ENCODE results near the gene TRPC3.

Gene TRPC3

DNA sequence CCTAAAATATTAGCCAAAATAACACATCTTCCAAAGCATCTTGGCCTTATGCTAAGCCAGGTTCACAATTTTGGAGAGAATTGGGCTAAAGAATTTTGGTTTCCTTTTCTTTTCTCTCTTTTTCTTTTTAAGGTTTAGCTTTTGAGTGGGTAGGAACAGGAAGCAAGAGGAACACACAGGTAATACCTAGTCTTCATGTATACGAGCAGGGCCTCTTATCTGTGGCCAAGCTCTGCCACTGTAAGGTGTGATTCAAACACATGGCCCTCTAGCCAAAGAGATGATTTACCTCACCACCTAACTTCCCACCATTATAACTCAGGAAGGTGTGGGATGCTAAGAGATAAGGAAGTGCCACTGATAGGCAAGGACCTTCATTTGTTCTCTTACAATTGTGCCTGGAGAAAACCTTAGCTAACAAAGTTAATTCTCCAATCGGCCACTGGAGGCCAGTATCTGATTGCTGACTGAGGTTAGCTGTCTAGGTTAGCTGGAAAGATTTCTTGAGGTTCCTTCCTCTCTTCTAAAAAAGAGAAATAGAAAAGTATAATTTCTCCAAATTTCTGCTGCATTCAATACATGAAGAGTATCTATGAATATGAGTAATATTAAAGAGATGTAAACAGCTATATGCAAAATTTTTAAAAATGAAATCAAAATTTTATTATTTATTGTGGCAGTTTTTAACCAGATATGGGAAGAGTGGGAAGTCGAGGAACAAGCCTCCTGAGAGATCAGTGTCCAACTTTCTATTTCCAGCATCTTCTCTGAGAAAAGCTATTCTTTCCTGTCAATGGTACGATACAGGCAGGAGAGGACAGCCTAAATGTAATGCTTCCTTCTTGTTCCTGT, 51.5 kb downstream of the TRPC3 start:
- DNase-seq (ENCODE audit: low read depth): peak; percentile 77
- H3K4me3 ChIP-seq (ENCODE audit: low read depth, low read length): no peak overlapping the region
- TF ChIP-seq, protein P1, sequence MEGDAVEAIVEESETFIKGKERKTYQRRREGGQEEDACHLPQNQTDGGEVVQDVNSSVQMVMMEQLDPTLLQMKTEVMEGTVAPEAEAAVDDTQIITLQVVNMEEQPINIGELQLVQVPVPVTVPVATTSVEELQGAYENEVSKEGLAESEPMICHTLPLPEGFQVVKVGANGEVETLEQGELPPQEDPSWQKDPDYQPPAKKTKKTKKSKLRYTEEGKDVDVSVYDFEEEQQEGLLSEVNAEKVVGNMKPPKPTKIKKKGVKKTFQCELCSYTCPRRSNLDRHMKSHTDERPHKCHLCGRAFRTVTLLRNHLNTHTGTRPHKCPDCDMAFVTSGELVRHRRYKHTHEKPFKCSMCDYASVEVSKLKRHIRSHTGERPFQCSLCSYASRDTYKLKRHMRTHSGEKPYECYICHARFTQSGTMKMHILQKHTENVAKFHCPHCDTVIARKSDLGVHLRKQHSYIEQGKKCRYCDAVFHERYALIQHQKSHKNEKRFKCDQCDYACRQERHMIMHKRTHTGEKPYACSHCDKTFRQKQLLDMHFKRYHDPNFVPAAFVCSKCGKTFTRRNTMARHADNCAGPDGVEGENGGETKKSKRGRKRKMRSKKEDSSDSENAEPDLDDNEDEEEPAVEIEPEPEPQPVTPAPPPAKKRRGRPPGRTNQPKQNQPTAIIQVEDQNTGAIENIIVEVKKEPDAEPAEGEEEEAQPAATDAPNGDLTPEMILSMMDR (conservative IDR thresholded peaks at IDR 0.05; ENCODE audit: low read depth, low read length): peak; percentile 86

DNA sequence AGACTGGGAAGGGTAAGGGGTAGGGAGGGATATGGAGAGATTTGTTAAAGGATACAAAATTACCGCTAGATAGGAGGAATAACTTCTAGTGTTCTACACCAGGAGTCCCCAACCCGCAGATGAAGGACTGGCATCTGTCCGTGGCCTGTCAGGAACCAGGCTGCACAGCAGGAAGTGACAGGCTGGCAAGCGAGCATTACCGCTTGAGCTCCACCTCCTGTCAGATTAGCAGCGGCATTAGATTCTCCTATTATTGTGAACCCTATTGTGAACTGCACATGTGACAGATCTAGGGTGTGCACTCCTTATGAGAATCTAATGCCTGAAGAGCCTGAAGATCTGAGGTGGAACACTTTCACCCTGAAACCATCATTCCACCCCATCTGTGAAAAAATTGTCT, 53.7 kb downstream of the TRPC3 start:
- DNase-seq (ENCODE audit: low read depth): no peak
- H3K4me3 ChIP-seq (ENCODE audit: low read depth, low read length): no peak overlapping the region
- TF ChIP-seq, protein P1 (conservative IDR thresholded peaks at IDR 0.05; ENCODE audit: low read depth, low read length): no peak

DNA sequence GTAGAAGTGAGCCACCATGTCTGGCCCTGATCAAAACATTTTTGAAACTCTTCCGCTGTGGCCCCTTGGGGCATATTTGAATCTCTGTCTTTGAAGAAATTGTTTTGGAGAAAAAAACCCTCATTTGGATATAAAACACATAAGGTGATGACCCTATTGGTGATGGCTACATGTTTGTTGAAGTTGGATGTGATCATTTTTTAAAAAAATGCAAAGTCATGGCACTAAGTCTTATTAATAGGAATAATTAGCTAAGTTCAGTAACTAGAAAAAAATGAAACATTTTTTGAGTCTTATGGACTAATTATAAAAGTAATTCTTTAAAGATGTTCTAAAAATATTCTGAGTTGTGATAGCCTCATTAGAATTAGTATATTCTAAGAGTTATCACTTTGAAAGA, 63.7 kb downstream of the TRPC3 start:
- TF ChIP-seq, protein P1 (conservative IDR thresholded peaks at IDR 0.05; ENCODE audit: low read depth, low read length): no peak

DNA sequence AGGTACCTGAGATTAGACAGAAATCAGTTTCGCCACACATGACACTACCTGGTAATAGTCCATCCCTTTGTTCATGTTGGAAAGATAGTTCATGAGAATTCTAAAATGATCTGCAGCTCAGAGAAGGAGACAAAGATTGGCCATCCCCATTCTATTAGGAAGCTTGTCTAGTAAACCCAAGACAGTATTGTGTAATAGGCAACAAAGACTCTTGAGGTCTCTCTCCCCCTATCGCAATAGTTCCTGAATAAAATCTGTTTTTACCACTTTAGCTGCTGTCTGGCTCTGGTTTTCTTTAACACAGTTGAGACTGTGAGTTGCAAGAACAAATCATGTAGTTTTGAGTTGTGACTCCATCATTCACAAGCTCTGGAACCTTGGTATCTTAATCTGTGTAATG, 66.7 kb downstream of the TRPC3 start:
- no peak for DNase-seq (ENCODE audit: low read depth)
- H3K4me3 ChIP-seq (ENCODE audit: low read depth, low read length): no peak overlapping the region
- TF ChIP-seq, protein P1 (conservative IDR thresholded peaks at IDR 0.05; ENCODE audit: low read depth, low read length): no peak

More for the DNA sequence above, 63.7 kb downstream of the TRPC3 start:
- no peak for DNase-seq (ENCODE audit: low read depth)
- no peak overlapping the region for H3K4me3 ChIP-seq (ENCODE audit: low read depth, low read length)

DNA sequence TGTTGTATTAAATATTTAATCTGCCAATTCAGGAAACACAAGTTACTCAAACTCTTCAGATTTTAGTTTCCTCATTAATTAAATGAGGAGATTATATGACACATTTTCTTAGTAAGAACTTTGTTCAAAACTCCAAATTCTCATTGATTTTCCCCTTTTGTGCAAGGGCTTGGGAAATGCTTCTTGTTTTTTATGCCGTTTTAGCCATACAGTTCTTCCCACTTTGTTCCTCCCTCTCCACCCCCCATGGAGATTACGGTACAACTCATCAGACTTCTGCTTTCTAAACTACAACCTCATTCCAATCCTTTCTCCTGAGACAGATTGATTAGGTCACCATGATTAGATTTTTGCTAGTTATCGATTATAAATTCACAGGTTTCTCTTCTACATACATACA, 70.7 kb downstream of the TRPC3 start:
- no peak for DNase-seq (ENCODE audit: low read depth)
- H3K4me3 ChIP-seq (ENCODE audit: low read depth, low read length): no peak overlapping the region
- TF ChIP-seq, protein P1 (conservative IDR thresholded peaks at IDR 0.05; ENCODE audit: low read depth, low read length): no peak

DNA sequence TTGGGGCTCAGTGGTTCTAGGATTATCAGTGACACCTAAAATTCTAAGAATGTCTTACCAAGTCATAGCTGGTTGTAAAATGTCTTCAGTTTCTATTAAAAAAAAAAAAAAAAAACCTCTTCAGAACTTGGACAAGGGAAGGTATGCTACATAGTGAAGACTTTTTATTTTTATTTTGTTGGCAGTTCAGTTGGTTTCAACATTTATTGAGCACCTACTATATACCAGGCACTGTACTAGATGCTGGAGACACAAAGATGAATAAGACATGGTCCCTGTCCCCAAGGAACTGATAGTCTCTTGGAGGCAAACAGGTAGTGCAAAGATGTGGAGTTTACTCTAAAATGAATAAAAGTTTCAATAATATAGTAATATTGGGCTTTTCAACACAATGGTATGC, 72.7 kb downstream of the TRPC3 start:
- TF ChIP-seq, protein P1 (conservative IDR thresholded peaks at IDR 0.05; ENCODE audit: low read depth, low read length): no peak
- H3K4me3 ChIP-seq (ENCODE audit: low read depth, low read length): no peak overlapping the region
- DNase-seq (ENCODE audit: low read depth): no peak
